BE2C (cell line): ENCODE data around the gene CPN2.
A peak's percentile ranks its signal among the peaks of the same experiment; 100 is the strongest.

Experiments
- DNase-seq: peaks from one replicate; pipeline ENCODE4 v3.0.0-alpha.2; 2020
- H3K27me3 ChIP-seq: fragments of 250-450 bp; sonication (Bioruptor Pico); 2 replicates; pipeline ENCODE4 v1.5.1; 2020; ENCODE audit warnings: mild to moderate bottlenecking
- H3K36me3 ChIP-seq: fragments of 250-450 bp; sonication (Bioruptor Pico); 2 replicates; pipeline ENCODE4 v1.5.1; 2020; ENCODE audit warnings: mild to moderate bottlenecking
- H3K4me1 ChIP-seq: fragments of 250-450 bp; sonication (Bioruptor Pico); 2 replicates; pipeline ENCODE4 v1.5.1; 2020
- H3K4me3 ChIP-seq: 2 replicates; pipeline ENCODE4 v1.5.1; 2011; ENCODE audit warnings: low read depth, low read length
- H3K9me3 ChIP-seq: fragments of 250-450 bp; sonication (Bioruptor Pico); 2 replicates; pipeline ENCODE4 v1.5.1; 2020
- TF ChIP-seq, protein P1 (sequence below): IDR thresholded peaks from 2 replicates; pipeline ENCODE4 v1.5.1; 2012; ENCODE audit warnings: mild to moderate bottlenecking, low read depth, low read length

CPN2 gene

DNA sequence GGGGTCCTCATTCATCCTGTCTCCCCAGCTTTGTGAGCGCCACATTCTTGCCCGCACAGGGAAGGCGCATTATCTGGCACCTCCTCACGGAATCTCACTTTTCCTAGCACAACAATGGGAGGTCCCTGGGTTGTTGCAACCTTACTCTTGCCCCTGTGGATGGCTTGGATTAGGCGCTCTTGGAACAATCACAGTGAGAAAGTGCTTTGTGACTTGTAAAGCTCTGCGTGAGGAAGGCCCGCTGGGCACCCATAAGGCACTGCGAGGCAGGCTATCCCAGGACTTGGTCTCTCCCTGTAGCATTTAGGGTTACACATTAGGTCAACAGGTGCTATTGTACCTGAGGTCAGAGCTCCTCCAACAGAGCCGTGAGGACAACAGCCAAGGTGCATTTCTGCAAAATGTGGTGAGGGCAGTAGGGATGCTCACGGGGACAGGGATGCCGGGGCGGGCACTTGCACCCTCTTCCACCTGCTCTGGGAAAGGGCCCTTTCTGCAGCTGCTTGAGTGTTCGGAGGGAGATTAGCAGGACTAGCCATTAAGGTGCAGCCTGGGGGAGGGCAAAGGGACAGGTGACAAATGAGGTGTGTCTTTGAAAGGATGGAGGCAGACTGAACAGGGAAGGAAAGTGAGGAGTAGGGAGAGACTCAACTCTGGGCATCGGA, 32.3 kb upstream of the CPN2 start:
- no peak for DNase-seq
- no peak overlapping the region for H3K4me3 ChIP-seq
- H3K36me3 ChIP-seq = no peaks in the 10 kb centered on the region
- no peaks in the 10 kb centered on the region for H3K27me3 ChIP-seq
- 0 out of 2 replicates have a peak, but pooled peaks cover 4% of the 10 kb centered on the region for H3K4me1 ChIP-seq
- H3K9me3 ChIP-seq = no peaks in the 10 kb centered on the region
- TF ChIP-seq, protein P1, sequence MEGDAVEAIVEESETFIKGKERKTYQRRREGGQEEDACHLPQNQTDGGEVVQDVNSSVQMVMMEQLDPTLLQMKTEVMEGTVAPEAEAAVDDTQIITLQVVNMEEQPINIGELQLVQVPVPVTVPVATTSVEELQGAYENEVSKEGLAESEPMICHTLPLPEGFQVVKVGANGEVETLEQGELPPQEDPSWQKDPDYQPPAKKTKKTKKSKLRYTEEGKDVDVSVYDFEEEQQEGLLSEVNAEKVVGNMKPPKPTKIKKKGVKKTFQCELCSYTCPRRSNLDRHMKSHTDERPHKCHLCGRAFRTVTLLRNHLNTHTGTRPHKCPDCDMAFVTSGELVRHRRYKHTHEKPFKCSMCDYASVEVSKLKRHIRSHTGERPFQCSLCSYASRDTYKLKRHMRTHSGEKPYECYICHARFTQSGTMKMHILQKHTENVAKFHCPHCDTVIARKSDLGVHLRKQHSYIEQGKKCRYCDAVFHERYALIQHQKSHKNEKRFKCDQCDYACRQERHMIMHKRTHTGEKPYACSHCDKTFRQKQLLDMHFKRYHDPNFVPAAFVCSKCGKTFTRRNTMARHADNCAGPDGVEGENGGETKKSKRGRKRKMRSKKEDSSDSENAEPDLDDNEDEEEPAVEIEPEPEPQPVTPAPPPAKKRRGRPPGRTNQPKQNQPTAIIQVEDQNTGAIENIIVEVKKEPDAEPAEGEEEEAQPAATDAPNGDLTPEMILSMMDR = no peak

DNA sequence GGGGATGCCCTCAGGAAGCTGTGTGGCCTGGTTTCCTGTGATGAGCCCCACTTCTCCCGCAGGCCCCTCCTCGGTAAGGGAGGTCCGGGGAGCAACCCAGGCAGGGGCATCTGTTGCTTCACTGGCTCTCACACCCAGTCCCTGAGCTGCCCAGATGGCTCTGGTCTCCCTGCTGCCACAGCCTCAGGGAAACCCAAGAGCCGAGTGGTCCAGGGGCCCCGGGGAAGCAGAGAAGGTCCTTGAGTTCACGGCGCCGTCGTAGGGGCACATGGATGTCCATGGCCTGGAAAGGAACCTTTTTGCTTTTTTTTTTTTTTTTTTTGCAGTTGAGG, 31.7 kb upstream of the CPN2 start:
- TF ChIP-seq, protein P1 = no peak
- H3K4me1 ChIP-seq = 0 out of 2 replicates have a peak, but pooled peaks cover 4% of the 10 kb centered on the region

DNA sequence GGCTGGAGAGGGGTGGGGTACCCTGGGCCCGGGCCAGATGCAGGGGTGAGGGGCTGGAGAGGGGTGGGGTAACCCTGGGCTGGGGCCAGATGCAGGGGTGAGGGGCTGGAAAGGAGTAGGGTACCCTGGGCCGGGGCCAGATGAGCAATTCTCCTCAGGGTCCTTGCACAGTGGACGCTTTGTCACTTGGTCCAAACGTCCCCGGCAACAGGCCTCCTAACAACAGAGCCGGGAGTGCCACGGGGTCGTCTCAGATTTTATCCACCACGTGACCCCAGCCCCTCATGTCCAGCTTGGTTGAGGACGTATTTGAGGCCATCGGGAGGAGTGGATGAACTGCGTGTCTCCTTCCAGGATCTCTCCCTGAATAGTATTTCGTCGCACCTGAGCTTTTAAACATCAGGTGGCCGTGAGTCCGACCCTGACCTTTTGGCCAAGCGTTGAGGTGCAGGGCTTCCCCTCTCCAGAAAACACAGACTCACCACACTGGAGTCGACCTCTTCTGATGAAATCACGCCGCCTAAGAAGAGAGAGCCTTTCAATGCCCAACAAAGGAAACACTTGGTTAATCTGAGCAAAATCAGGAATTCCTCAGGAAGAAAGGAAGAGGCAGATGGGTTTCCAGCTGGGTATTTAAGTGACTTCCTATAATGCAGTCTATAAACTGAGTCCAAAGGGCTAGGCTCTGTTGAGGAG, 31.2 kb upstream of the CPN2 start:
- H3K36me3 ChIP-seq = no peaks in the 10 kb centered on the region
- TF ChIP-seq, protein P1 = no peak
- 0 out of 2 replicates have a peak, but pooled peaks cover 4% of the 10 kb centered on the region for H3K4me1 ChIP-seq
- DNase-seq = no peak
- H3K9me3 ChIP-seq = no peaks in the 10 kb centered on the region
- no peaks in the 10 kb centered on the region for H3K27me3 ChIP-seq
- no peak overlapping the region for H3K4me3 ChIP-seq

More for the DNA sequence above, 31.7 kb upstream of the CPN2 start:
- Histone ChIP-seq H3K4me3 (no peak overlapping the region), H3K9me3 (no peaks in the 10 kb centered on the region), H3K36me3 (no peaks in the 10 kb centered on the region), H3K27me3 (no peaks in the 10 kb centered on the region)
- DNase-seq = no peak

DNA sequence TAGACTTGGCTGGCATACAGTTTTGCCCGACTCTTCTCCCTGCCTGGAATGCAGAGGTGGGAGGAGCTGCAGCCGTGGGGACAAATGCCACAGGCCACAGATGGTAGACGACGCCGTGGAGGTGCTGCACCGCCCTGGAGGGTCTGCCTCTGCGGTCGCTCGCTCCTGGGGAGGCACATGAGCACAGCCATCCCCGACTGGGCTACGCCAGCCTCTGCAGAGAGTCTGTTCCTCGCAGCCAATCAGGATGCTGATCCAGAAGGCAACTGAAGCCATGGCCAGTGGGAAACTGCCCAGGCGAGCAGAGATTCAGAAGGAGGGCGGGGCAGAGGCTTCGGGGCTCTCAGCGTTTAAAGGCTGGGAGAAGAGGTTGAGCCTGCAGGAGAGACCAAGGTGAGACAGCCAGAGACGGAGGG, 30.3 kb upstream of the CPN2 start:
- no peaks in the 10 kb centered on the region for H3K9me3 ChIP-seq
- peak; percentile 73 for DNase-seq
- H3K4me1 ChIP-seq = 0 out of 2 replicates have a peak, but pooled peaks cover 4% of the 10 kb centered on the region
- peak overlapping the region; percentile 61 for H3K4me3 ChIP-seq
- H3K27me3 ChIP-seq = no peaks in the 10 kb centered on the region
- TF ChIP-seq, protein P1 = no peak
- no peaks in the 10 kb centered on the region for H3K36me3 ChIP-seq

DNA sequence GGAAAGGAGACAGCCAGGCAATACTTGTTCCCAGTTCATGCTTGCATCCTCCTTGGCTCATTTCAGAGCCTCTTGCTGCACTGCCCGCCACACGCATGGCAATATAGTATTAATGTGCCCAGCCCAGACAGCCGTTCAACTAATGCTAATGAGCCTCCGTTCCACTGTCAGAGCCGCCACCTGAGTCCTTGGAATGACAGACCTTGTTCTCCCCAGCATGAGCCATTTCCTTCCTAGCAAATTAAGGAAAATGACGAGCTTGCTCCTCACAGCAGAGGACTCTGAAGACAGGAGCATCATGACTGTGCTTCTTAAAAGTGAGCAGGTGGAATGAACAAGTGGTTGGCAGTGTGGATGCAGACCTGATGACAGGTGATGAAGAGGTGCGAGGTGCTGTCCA, 29.2 kb upstream of the CPN2 start:
- Histone ChIP-seq H3K27me3 (no peaks in the 10 kb centered on the region), H3K4me1 (0 out of 2 replicates have a peak, but pooled peaks cover 4% of the 10 kb centered on the region), H3K36me3 (no peaks in the 10 kb centered on the region), H3K4me3 (no peak overlapping the region), H3K9me3 (no peaks in the 10 kb centered on the region)
- DNase-seq = no peak
- TF ChIP-seq, protein P1 = no peak

DNA sequence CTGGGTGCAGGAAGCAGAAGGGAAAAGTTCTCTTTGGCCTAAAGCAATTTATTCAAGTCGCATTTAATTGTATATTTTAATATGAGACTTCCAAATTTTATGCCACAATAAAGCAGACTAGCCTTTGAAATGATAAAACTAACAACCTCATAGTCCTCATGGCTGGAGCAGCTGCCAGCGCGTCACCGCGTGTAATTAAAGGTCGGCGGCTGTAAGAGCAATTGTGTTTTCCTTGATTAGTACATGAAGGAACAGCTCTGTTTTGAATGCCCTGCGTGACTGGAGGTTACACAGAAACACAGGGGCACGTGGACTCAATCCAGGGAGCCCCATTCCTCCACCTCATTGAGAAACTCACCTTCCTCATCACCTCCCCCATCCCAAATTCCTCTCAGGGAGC, 28.5 kb upstream of the CPN2 start:
- H3K36me3 ChIP-seq = no peaks in the 10 kb centered on the region
- no peaks in the 10 kb centered on the region for H3K9me3 ChIP-seq
- TF ChIP-seq, protein P1 = no peak
- DNase-seq = no peak
- no peaks in the 10 kb centered on the region for H3K27me3 ChIP-seq
- H3K4me1 ChIP-seq = 0 out of 2 replicates have a peak, but pooled peaks cover 4% of the 10 kb centered on the region
- H3K4me3 ChIP-seq = no peak overlapping the region
